Ascending aorta (tissue), 2 donors: ENCODE data around the gene CRYBG3. TPM values are rescaled to one million over a fixed set of nuclear protein-coding genes. Genes with fewer than 3 reads are reported as not detected.

ENCODE experiments used
- DNase-seq, 2 donors: peaks; one replicate each; pipeline ENCODE4 v3.0.0-alpha.2; 2019; ENCODE audit warnings: low spot score in 2 of 2
- H3K27ac ChIP-seq, 2 donors: fragments of 200-600 bp; sonication (generic); one replicate each; pipeline ENCODE4 v1.5.1; 2016 to 2017; ENCODE audit warnings: mild to moderate bottlenecking in 1 of 2
- H3K27me3 ChIP-seq: fragments of 200-600 bp; sonication (generic); one replicate; pipeline ENCODE4 v1.5.1; 2017
- H3K36me3 ChIP-seq, 2 donors: fragments of 200-600 bp; sonication (generic); one replicate each; pipeline ENCODE4 v1.5.1; 2016
- H3K4me1 ChIP-seq, 2 donors: fragments of 200-600 bp; sonication (generic); one replicate each; pipeline ENCODE4 v1.5.1; 2016 to 2017; ENCODE audit warnings: mild to moderate bottlenecking in 1 of 2
- H3K4me3 ChIP-seq, 2 donors: fragments of 200-600 bp; sonication (generic); one replicate each; pipeline ENCODE4 v1.5.1; 2016 to 2017; ENCODE audit warnings: mild to moderate bottlenecking in 1 of 2
- H3K9me3 ChIP-seq, 2 donors: fragments of 200-600 bp; sonication (generic); one replicate each; pipeline ENCODE4 v1.5.1; 2016
- CTCF ChIP-seq, 3 experiments: fragments of 200-600 bp in 2 of 3; fragments of 450-650 bp in 1 of 3; sonication (generic) in 2 of 3; IDR thresholded peaks; one replicate each; pipeline ENCODE4 v1.5.1; 2016 to 2019; ENCODE audit warnings: antibody characterized with exemption in 3 of 3, mild to moderate bottlenecking in 1 of 3, moderate library complexity in 1 of 3
- intact Hi-C: fragments of 100-400 bp; cut with DNase I; formaldehyde crosslinking; loops from one replicate; pipeline ENCODE4 v1.15.1; 2023
- total RNA-seq: library from RNA; depleted of rRNA; stranded (reverse); fragments of >200 nt; gene quantifications from one replicate; pipeline ENCODE4 v1.1.0, GENCODE V29; 2016

CRYBG3 gene
- total RNA-seq, 1 donor from 2014 or later: 13.2 TPM

- no peak for DNase-seq
- Histone ChIP-seq H3K27ac (no peak overlapping the region), H3K9me3 (no peaks in the 10 kb centered on the region), H3K36me3 (no peaks in the 10 kb centered on the region), H3K4me3 (no peak overlapping the region), H3K4me1 (no peaks in the 10 kb centered on the region), H3K27me3 (no peaks in the 10 kb centered on the region)
- no peak for TF ChIP-seq CTCF (IDR thresholded peaks at IDR 0.05)
- intact Hi-C loops: no loop called here
These were observed 167.2 kb downstream of the CRYBG3 start for GRCh38 chr3:97988784-97989568.

- no peaks in the 10 kb centered on the region for H3K9me3 ChIP-seq
- no peaks in the 10 kb centered on the region for H3K27me3 ChIP-seq
- H3K4me3 ChIP-seq: no peak overlapping the region
- H3K36me3 ChIP-seq: no peaks in the 10 kb centered on the region
- no peak overlapping the region for H3K27ac ChIP-seq
- intact Hi-C loops: no loop called here
- no peak for TF ChIP-seq CTCF (IDR thresholded peaks at IDR 0.05)
- no peaks in the 10 kb centered on the region for H3K4me1 ChIP-seq
- no peak for DNase-seq
These were observed 168.9 kb downstream of the CRYBG3 start for GRCh38 chr3:97990624-97991292.

GRCh38 chr3:97991293-97991682 lies 169.5 kb downstream of the CRYBG3 start:
- DNase-seq: no peak
- Histone ChIP-seq H3K4me1 (no peaks in the 10 kb centered on the region), H3K9me3 (no peaks in the 10 kb centered on the region), H3K36me3 (no peaks in the 10 kb centered on the region), H3K27me3 (no peaks in the 10 kb centered on the region), H3K4me3 (no peak overlapping the region), H3K27ac (no peak overlapping the region)
- intact Hi-C loops: no loop called here
- TF ChIP-seq CTCF (IDR thresholded peaks at IDR 0.05): no peak

- no peak for TF ChIP-seq CTCF (IDR thresholded peaks at IDR 0.05)
- H3K27me3 ChIP-seq: no peaks in the 10 kb centered on the region
- H3K36me3 ChIP-seq: no peaks in the 10 kb centered on the region
- no peaks in the 10 kb centered on the region for H3K4me1 ChIP-seq
- no peak overlapping the region for H3K4me3 ChIP-seq
- no peak overlapping the region for H3K27ac ChIP-seq
- intact Hi-C loops: no loop called here
- no peak for DNase-seq
- H3K9me3 ChIP-seq: no peaks in the 10 kb centered on the region
These were observed 170.8 kb downstream of the CRYBG3 start for GRCh38 chr3:97992547-97993173.

GRCh38 chr3:97993526-97993925 lies 171.7 kb downstream of the CRYBG3 start:
- DNase-seq: no peak
- Histone ChIP-seq H3K4me1 (no peaks in the 10 kb centered on the region), H3K27me3 (no peaks in the 10 kb centered on the region), H3K9me3 (no peaks in the 10 kb centered on the region), H3K36me3 (no peaks in the 10 kb centered on the region), H3K4me3 (no peak overlapping the region), H3K27ac (no peak overlapping the region)
- intact Hi-C loops: no loop called here
- TF ChIP-seq CTCF (IDR thresholded peaks at IDR 0.05): no peak
